Activated T-helper 1 cell treated with anti-CD3 and anti-CD28 coated beads, Interleukin-2, amount 50 U/mL, for 16 hours (primary cell): Measurements from ENCODE around the gene XAGE2.
"Not testable (repeated sequence)": the region's sequence is repeated elsewhere in the genome, so short reads cannot be mapped to it uniquely, and the experiment has no call there.

ENCODE experiments used
- DNase-seq, 2 donors: peaks; one replicate each; pipeline ENCODE4 v3.0.0-alpha.2; 2020; ENCODE audit warnings: low read depth in 1 of 2, low spot score in 1 of 2

Gene XAGE2, protein sequence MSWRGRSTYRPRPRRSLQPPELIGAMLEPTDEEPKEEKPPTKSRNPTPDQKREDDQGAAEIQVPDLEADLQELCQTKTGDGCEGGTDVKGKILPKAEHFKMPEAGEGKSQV

DNA sequence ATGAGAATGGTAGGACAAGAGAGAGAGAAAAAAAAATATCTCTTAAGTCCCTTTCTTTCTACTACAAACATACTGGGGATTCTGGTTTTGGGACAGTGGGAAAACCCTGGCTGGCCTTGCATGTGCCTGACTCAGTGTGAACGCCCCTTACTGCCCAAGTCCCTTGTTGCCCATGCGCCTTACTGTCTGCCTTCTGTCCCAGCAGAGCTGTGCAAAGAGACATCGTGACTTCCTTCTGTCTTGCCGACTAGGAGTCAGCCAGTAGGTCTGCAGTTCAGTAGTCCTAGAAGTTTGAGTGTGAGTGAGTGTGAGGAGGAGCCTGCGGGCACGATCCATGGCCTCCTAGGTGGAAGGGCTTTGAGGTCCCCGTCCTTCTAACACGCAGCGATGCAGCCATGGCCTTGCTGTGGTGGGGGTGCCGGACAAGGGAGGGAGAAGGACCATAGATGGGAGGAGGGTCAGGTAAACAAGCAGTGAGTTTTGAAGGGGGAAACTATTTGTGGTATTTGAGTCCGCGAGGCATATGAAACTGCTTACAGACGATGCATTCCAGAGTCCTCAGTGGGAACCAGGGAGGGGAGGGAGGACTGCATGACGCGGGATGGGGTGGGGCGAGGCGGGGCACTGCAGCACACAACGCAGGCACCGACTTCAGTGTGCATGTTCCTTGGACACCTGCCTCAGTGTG is at the start of gene XAGE2:
Gene XAGE2, plus strand, starts transcription at position 654 of the 688 bp plus-strand sequence. CDS start 994 bp downstream, outside the sequence.
- no peak for DNase-seq

DNA sequence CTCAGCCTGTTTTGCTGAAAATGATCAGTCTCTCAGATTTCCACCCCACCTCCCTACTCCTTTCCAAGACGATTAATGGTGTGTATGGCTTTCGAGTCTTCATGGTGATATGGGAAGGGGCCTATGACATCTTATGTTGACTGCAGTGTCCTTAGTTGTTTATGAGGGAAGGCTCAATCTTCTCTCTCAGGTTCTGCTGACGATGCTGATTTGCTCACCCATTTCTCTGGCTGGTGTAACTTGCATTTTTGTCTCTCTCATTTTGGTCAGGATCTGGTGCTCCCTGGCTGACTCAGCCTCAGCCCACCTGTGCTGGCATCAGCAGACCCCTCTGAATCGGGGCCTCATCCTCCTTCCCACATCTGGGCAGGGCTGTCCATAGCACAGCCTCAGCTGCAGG is 31.4 kb upstream of the XAGE2 start:
- no peak for DNase-seq

DNA sequence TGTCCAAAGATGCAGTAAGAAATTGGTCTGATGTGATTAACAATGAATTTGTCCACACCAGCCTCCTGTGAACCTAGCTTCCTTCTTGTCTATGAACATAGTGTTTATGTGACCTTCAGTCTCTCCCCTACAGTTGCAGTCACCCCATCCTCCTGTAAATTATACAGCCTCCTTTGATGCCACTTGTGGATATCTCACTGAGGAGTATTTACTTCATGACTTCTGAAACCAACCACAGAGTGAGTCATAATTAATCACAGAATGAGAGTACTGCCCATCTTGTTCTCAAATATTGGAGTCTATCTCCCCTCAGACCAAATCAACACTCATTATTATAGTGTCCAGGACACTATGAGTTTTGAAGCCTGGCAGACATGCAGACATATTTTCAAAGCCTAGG is 27.3 kb upstream of the XAGE2 start:
- DNase-seq, result no peak

DNA sequence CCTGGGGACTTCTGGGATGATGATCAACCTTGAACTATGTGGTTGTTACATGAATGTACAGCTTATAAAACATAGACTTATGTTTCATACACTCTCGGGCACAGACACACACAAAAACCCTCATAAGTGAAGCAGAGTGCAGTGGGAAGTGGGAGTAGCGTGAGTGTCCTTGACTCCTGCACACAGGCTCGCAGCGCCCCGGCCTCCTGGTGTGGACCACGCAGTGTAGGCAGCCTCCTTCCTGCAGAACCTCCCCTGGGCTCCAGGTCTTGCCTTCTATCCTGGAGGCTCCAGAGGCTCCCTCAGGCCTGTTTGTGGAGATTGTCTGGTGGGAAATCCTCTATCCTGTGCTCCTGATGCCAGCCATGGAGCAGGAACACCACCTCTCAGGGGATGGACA is 25.7 kb upstream of the XAGE2 start:
- not testable (repeated sequence) for DNase-seq

DNA sequence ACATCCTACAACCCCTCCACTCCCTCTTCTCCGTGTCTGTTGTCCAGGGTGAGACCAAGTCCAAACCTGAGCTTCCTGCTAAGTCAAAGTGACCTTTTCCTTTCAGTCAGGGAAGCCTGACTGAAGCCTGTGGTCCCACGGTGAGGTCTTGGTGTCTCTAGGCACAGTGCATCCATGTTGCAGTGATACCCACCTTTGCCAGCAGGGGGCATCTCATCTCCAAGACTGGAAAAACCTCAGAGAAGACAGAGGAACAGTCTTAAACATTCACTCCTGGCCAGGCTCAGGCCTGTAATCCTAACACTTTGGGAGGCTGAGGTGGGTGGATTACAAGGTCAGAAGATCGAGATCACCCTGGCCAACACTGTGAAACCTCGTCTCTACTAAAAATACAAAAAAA is 23.4 kb upstream of the XAGE2 start:
- peak in 1 of 2 donors; percentile 4 for DNase-seq

DNA sequence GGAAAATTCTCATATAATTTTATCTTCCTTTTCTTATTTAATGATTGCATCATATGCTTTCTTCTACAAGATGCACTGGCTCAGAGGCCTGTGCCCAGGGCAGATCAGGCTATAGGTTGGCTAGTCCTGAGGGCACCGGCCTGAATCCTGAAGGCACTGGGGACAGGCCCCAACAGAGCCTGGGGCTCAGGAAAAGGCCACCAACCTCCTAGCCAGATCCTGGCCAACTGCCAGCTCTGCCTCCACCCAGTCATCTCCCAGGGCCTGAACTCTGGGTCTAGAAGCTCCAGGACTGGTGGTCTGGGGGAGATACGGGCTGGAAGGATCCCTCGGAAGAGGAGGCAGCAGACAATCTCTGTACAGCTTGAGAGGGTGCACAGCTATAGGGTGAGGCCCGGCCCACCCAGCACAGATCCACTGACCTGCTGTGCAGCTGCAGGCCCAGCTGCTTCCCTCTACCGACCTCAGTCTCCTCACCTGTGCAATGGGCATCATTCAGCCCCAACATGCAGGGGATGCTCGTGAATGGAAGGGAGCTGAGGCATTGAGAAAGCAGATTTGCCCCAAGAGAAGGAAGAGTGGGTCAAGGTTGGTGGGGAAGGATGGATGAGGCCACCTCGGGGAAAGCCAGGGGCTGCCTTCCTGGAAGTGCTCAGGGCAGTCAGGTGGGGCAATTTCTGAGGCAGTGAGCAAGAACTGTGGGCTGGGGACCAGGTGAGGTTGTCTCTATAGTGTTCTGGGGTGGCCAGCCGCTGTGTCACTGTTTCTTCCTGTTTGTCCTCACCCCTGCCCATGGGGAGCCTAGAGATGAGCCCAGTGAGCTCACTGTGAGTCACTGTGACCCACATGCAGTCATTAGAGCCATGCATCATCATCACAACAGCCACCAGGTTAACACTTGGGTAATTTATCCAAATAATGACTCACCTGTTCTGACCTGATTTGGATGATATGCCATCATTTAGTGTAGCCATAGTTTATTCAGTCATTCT is 22.4 kb upstream of the XAGE2 start:
- DNase-seq, result no peak

DNA sequence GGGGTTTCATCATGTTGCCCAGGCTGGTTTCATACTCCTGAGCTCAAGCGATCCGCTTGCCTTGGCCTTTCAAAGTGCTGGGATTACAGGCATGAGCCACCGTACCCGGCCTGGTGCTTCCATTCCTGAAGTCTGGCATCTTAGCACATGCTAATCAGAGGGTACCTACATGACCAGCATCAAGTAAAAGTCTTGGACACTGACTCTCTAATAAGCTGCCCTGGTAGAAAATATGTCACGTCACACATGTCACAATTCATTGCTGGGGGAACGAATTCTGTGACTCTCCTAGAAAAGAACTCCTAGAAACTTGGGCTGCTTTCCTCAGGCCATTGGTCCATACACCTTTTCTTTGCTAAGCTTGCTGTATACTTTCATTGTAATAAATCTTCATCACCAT is 19.1 kb upstream of the XAGE2 start:
- DNase-seq, result no peak

DNA sequence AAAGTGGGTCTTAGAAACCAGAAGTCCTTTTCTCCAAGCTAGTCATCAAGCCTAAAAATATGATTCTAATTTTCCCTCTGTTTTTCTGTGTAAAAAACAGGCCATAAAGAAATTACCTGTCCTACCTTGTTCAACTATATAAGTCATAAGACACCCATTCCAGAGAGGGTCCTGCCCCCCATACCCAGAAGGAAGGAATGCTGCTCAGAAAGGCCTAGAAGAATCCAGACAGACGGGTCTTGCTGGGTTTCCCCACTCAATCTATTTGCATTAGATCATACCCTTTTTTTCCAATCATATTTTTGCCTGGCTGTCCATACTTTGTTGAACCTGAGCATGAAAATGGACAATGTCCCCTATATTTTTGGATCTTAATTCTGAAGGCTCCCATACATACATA is 16.3 kb upstream of the XAGE2 start:
- no peak for DNase-seq

DNA sequence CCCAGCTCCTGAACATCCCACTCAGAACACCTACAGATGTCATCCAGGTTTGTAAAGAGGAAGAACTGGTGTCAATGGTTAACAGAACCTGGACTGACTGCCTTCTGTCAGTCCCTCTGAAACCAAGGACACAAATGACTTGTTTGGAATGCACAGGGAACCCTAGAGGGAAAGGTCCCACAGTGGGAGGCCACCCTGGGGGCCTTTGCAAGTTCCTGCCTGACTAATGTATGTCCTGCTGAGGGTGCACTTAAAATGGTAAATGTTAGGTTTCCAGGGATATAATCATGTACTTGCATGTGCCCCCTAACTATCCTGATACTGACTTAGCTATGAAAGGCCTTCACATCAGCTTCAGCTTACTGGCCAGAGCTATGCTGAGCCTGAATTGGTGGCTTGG is 15.0 kb upstream of the XAGE2 start:
- no peak for DNase-seq

DNA sequence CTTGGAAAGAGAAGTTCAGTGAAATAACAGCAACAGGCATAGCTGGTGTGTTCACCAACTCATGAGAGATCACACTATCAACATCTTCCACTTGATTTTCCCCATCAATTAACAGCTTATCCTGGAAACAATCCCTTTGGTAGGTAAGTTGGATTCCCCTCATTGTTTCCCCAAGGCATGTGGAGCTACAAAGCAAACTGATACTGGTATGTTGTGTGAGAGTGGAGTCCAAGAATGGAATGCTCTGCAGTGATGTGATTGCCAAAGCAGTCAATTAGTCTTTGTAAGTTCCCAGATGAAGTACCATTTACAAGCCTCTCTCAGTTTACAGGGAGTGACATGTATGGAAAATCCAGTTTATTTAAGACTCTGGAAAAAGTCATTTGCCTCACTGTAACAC is 13.7 kb upstream of the XAGE2 start:
- no peak for DNase-seq

DNA sequence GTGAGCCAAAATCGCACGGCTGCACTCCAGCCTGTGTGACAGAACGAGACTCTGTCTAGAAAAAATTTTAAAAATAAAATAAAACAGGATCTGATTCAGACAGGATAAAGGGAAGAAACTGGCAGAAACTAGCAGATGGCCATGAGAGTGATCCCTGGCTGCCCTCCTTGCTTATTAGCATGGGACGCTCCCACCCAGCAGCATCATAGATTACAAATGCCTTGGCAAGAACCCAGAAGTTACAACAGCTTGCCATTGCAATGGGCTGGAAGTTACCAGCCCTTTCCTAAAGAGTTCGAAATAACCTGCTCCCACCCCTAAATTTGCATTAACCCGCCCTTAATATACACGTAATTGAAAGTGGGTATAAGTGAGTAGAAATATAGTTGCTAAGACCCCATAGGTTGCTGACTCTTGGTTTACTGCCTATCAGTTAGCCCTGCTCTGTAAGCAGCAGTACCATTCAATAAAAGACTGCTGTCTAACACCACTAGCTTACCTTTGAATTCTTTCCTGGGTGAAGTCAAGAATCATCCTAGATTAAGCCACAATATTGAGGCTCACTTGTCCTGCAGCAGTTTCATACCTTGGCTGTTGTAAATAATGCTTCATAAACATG is 9.1 kb upstream of the XAGE2 start:
- no peak for DNase-seq

DNA sequence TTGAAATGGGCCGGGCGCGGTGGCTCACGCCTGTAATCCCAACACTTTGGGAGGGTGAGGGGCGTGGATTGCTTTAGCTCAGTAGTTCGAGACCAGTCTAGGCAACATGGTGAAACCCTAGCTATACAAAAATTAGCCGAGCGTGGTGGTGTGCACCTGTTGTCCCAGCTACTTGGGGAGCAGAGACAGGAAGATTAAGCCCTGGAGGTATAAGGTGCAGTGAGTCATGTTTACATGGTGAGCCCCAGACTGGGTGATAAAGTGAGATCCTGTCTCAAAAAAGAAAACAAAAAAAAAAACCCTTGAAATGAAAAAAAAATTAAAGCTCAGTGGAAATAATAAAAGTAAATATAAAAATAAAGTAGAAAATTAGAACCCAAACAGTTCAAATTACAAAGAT is 6.9 kb upstream of the XAGE2 start:
- DNase-seq, result no peak

DNA sequence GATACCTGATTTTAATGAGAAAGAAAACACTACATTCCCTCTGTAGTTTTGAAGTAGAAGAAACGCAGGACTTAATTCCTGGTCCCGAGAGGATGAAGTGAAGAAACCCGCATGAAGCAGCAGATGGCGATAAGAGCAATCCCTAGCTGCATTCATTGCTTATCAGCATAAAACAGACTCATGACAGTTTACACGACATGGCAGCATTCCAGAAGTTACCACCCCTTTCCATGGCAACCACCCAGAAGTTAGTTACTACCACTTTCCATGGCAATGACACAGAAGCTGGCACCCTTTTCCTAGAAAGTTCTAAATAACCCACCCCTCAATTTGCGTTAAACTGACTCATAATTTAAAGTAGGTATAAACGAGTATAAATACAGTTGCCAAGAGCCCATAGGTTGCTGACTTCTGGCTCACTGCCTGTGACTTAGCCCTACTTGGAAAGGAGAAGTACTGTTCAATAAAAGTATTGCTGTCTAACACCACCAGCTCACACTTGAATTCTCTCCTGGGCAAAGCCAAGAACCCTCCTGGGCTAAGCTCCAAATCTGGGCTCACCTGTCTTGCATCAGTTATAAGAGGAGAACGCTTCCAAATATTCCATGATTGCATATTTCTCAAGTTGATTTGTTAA is 5.5 kb upstream of the XAGE2 start:
- no peak for DNase-seq

DNA sequence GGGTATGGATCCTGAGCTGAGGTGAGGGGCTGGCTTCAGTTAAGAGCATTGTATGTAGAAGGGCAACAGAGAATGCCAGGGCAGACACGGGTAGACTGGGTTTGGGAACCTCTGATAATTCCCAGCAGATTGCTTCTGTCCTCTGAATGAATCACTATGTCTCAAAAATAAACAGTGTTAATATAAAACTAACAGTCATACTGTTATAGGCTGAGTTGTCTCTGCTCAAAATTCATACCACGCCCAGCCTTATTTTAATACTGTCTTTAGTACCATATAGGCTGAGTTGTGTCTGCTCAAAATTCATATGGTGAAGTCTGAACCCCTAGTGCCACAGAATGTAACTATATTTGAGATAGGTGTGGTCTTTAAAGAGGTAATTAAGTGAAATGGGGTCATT is 10.0 kb downstream of the XAGE2 start:
- no peak for DNase-seq

DNA sequence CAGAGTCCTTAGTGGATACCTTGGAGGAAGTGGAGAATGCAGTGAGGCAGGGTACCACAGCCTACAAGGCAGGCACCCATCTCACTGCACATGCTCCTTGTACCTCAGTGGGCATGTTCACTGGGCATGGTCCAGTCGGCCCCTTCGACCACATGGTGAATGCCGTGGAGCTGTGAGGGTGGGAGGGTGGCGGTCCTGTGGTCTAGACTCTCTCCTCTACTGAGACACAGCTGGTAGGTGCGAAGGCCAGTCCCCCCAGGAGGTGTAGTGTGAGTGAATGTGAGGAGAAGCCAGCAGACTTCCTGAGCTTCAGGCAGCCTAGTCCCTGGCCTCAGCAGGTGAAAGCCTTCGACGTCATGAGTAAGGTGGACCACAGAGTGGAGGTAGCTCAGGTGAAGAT is 12.2 kb downstream of the XAGE2 start:
- DNase-seq, result no peak

DNA sequence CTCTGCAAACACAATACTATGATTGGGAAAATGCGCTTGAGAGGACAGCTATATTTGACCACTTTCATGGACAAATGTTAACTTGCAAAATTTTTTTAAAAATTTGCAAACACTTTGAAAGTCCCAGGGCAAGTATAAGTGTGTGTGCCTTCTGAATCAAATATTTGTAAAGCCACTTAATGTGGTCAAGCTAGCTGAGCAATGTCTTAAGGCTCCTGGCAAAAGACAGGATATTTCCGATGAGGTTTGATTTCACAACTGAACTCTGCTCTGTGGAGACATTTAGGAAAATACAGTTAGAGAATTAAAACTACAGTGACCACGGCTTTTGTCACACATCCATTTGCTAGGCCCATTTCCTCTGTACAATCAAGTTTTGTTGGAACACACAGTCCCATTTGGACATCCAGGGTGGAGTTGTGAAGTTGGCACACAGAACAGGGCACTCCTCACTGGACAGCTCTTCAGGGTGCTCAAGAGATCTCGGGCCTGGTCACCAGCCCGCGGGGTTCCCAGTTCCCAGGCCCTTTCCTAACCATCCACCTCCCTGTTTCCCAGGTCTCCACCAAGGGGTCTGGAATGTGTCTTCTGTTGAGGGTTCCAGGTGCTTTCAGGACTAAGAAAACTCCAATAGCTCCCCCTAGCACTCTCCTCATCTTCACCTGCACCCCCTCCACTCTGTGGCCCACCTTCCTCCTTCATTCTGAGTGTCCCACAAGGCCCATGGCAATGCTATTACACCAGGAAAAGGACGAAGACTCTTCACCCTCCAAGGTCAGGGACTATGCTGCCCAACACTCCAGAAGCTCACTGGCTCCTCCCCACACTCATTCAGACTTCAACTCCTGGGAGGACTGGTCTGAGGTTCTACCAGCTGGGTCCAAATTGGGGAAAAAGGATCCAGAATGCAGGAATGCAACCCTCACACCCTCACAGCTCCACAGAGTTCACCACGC is 41.9 kb downstream of the XAGE2 start:
- DNase-seq, result no peak

DNA sequence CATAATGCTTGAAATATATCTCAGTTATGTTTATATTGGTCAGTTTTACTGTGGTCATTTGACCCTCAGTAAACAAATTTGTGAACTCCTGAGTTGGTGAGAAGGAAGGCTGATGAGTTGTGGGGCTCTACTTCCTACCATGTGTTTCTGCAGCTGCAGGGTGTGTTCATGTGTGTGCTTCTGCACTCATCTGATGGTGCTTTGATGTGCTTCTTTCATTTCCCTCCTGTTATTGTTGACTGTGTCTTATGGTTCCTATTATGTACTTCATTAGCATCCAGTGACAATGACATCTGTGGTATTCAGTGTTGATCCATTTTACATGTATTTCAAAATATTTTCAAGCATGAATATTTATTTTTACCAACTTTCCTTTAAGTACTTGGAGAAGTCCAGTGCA is 46.5 kb downstream of the XAGE2 start:
- DNase-seq, result no peak

DNA sequence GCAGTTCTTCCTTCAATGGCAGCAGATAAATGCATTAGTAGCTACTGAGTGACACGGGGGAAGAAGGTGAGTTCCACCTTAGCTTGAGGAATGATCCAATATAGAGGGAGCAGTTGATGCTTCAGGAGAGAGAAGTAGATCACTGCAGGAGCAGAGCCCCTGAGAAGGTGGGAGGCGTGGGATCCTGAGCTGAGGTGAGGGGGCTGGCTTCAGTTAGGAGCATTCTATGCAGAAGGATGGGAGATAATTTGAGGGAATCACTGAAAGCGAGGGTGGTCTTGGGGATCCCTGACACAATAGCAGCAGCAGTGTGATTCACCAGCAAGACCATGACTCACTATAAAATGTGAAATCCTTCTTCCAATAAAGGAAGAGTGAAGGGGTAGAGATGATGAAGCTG is 48.0 kb downstream of the XAGE2 start:
- DNase-seq, result no peak

DNA sequence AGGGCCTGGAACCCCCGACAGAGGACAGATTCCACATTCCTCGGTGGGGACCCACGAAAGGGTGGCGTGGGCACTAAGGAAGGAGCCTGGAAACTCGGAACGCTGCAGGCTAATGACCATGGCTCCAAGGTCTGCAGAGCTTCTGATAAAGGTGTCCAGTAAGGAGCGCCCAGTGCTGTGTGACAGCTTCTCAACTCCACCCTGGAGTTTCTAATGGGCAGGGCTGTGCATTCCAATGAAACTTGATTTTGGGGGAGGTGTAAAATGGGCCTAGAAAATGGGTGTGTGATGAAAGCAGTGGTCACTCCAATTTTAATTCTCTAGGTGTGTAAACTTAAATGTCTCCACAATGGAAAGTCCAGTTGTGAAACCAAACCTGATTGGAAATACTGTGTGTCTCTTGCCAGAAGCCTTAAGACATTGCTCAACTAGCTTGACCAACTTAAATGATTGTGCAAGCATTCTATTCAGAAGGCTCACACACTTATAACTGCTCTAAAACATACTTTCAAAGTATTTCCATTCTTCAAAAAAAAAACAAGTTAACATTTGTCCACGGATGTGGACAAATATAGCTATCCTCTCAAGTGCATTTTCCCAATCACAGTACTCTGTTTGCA is 52.1 kb downstream of the XAGE2 start:
- no peak for DNase-seq

DNA sequence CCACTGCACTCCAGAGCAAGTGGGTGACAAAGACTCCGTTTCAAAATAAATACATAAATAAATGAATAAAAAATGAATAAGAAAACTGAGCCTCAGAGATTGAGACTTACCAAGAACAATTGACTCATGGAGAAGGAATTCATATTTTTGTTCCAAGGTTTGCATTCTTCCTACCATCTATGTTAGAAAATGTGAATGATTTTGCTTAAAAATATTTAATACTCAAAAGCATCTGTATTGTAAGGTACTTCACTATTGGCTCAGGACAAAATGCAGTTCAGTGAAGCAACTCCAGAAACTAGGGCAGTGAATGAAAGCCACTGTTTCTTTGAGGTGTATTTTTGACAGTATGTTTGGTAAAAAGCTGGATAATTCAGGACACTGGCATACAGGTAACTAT is 54.1 kb downstream of the XAGE2 start:
- no peak for DNase-seq
